Trophoblast cell (in vitro differentiated cells and primary cell): ENCODE results near the gene PRDM1.

Experiments
- DNase-seq, 2 donors: peaks; one replicate each; pipeline ENCODE4 v3.0.0-alpha.2; 2016
- H2AFZ ChIP-seq: 2 replicates; pipeline ENCODE4 v1.6.1; 2013; ENCODE audit warnings: low read length, moderate library complexity, mild to moderate bottlenecking; ENCODE audit not compliant: insufficient read depth, poor library complexity
- H2AK5ac ChIP-seq: 2 replicates; pipeline ENCODE4 v1.6.1; 2013; ENCODE audit warnings: mild to moderate bottlenecking, low read length
- H2BK120ac ChIP-seq: 2 replicates; pipeline ENCODE4 v1.6.1; 2013; ENCODE audit warnings: low read length, mild to moderate bottlenecking, moderate library complexity; ENCODE audit not compliant: insufficient read depth, poor library complexity
- H2BK12ac ChIP-seq: 2 replicates; pipeline ENCODE4 v1.6.1; 2013; ENCODE audit warnings: mild to moderate bottlenecking, low read length, moderate library complexity
- H2BK5ac ChIP-seq: 2 replicates; pipeline ENCODE4 v1.6.1; 2013; ENCODE audit warnings: low read length, low read depth, moderate library complexity, mild to moderate bottlenecking; ENCODE audit not compliant: poor library complexity
- H3K14ac ChIP-seq: 2 replicates; pipeline ENCODE4 v1.6.1; 2013; ENCODE audit warnings: mild to moderate bottlenecking, low read length
- H3K18ac ChIP-seq: 2 replicates; pipeline ENCODE4 v1.6.1; 2013; ENCODE audit warnings: mild to moderate bottlenecking, low read length
- H3K23ac ChIP-seq: 2 replicates; pipeline ENCODE4 v1.6.1; 2013; ENCODE audit warnings: low read length
- H3K27ac ChIP-seq: 2 replicates; pipeline ENCODE4 v1.5.1; 2013; ENCODE audit warnings: low read depth, mild to moderate bottlenecking, inconsistent platforms, low read length, moderate library complexity
- H3K27me3 ChIP-seq: 2 replicates; pipeline ENCODE4 v1.6.1; 2013; ENCODE audit warnings: inconsistent platforms, mild to moderate bottlenecking, low read length, moderate library complexity; ENCODE audit not compliant: insufficient read depth
- H3K36me3 ChIP-seq, 2 experiments: 1 replicate in 1 of 2; 2 replicates in 1 of 2; pipeline ENCODE4 v1.6.1; 2013; ENCODE audit warnings: low read length in 2 of 2, mild to moderate bottlenecking in 2 of 2, moderate library complexity in 1 of 2; ENCODE audit not compliant: insufficient read depth in 2 of 2, control insufficient read depth in 1 of 2
- H3K4ac ChIP-seq: 2 replicates; pipeline ENCODE4 v1.6.1; 2013; ENCODE audit warnings: low read depth, mild to moderate bottlenecking, low read length, moderate library complexity
- H3K4me1 ChIP-seq, 2 experiments: 1 replicate in 1 of 2; 2 replicates in 1 of 2; pipeline ENCODE4 v1.6.1; 2013; ENCODE audit warnings: low read length in 2 of 2, mild to moderate bottlenecking in 2 of 2, moderate library complexity in 1 of 2; ENCODE audit not compliant: insufficient read depth in 2 of 2, control insufficient read depth in 1 of 2
- H3K4me2 ChIP-seq: 2 replicates; pipeline ENCODE4 v1.6.1; 2013; ENCODE audit warnings: inconsistent platforms, mild to moderate bottlenecking, low read length, moderate library complexity
- H3K4me3 ChIP-seq: 2 replicates; pipeline ENCODE4 v1.5.1; 2013; ENCODE audit warnings: mild to moderate bottlenecking, low read depth, low read length, inconsistent platforms
- H3K79me1 ChIP-seq: one replicate; pipeline ENCODE4 v1.6.1; 2013; ENCODE audit warnings: low read length
- H3K79me2 ChIP-seq: 2 replicates; pipeline ENCODE4 v1.6.1; 2013; ENCODE audit warnings: low read length, mild to moderate bottlenecking; ENCODE audit not compliant: control insufficient read depth, insufficient read depth, poor library complexity
- H3K9ac ChIP-seq: 2 replicates; pipeline ENCODE4 v1.6.1; 2013; ENCODE audit warnings: mild to moderate bottlenecking, low read length
- H3K9me3 ChIP-seq: 2 replicates; pipeline ENCODE4 v1.6.1; 2013; ENCODE audit warnings: low read depth, mild to moderate bottlenecking, control low read depth, inconsistent platforms, low read length; ENCODE audit not compliant: insufficient read depth
- H4K12ac ChIP-seq: 2 replicates; pipeline ENCODE4 v1.6.1; 2013; ENCODE audit warnings: low read depth, mild to moderate bottlenecking, low read length, moderate library complexity
- H4K8ac ChIP-seq: 2 replicates; pipeline ENCODE4 v1.6.1; 2013; ENCODE audit warnings: low read depth, mild to moderate bottlenecking, low read length, moderate library complexity
- H4K91ac ChIP-seq: one replicate; pipeline ENCODE4 v1.6.1; 2013; ENCODE audit warnings: low read depth, mild to moderate bottlenecking, low read length, moderate library complexity
- WGBS: extraction: QIAGEN DNeasy Blood & Tissue Kit; methylation state at CpG from one replicate; pipeline ENCODE4 v1.1.7; 2013; ENCODE audit warnings: missing lambda C conversion rate; ENCODE audit not compliant: insufficient read length, insufficient coverage; ENCODE audit errors: extremely low coverage; 5-methylcytosine and 5-hydroxymethylcytosine counted together

PRDM1 gene

DNA sequence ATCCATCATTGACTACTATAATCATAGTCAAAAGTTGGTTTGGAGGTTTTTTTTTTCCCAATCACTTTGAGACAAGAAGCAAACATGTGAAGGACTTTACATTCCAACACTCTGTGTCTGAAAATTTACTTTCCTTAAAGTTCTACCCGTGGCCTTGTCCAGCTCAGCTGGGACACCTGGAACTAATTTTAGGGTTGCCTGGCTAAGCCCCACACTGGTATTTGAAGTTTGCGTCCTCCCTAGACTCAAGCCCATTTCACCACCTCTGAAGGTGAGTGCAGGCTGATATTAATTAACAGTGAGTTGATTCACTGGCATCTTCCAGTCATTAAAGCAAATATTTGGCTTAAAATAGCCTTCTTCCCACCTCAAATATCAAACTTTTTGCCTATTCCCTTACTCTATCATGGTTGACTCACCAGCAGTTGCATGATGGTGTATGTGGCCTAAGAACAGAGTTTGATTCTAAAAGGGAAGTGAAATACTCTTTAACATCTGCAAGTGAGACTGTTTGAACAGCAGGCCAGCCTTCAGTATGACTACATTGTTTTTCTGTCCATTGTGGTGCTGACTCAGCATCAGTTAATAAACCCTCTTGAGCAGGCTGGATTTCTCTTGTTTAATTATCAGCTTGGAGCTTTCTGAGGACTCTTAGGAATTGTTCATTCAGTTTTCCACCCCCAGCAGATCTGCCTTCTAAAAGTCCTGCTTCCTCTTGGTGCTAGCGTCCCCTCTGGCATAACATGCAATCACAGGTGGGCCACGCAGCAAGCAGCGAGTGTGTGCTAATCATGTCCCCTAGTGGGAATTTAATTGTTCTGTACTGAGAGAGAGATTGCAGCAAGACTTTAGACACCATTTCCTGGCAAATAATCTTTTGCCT, 1.8 kb upstream of the PRDM1 start:
- no peak overlapping the region for H2BK12ac ChIP-seq
- H4K91ac ChIP-seq, result no peak overlapping the region
- no peak overlapping the region for H3K4me3 ChIP-seq
- no peak overlapping the region for H2BK120ac ChIP-seq
- no peak overlapping the region for H2AK5ac ChIP-seq
- no peaks in the 10 kb centered on the region for H3K36me3 ChIP-seq
- peak in 1 of 2 donors; percentile 37 for DNase-seq
- no peaks in the 10 kb centered on the region for H3K9me3 ChIP-seq
- no peak overlapping the region for H3K4ac ChIP-seq
- H2BK5ac ChIP-seq, result no peak overlapping the region
- H4K12ac ChIP-seq, result no peak overlapping the region
- no peak overlapping the region for H3K9ac ChIP-seq
- H3K79me2 ChIP-seq, result no peaks in the 10 kb centered on the region
- no peak overlapping the region for H3K27ac ChIP-seq
- peaks cover 4 to 10% of the 10 kb centered on the region in 2 experiments for H3K4me1 ChIP-seq
- no peak overlapping the region for H4K8ac ChIP-seq
- H3K14ac ChIP-seq, result no peak overlapping the region
- peaks cover 2% of the 10 kb centered on the region for H3K79me1 ChIP-seq
- peak overlapping the region; percentile 18 for H2AFZ ChIP-seq
- no peaks in the 10 kb centered on the region for H3K27me3 ChIP-seq
- no peak overlapping the region for H3K18ac ChIP-seq
- no CpG with 5 or more reads among the region's 5 CpGs for WGBS
- H3K23ac ChIP-seq, result no peak overlapping the region
- no peak overlapping the region for H3K4me2 ChIP-seq

DNA sequence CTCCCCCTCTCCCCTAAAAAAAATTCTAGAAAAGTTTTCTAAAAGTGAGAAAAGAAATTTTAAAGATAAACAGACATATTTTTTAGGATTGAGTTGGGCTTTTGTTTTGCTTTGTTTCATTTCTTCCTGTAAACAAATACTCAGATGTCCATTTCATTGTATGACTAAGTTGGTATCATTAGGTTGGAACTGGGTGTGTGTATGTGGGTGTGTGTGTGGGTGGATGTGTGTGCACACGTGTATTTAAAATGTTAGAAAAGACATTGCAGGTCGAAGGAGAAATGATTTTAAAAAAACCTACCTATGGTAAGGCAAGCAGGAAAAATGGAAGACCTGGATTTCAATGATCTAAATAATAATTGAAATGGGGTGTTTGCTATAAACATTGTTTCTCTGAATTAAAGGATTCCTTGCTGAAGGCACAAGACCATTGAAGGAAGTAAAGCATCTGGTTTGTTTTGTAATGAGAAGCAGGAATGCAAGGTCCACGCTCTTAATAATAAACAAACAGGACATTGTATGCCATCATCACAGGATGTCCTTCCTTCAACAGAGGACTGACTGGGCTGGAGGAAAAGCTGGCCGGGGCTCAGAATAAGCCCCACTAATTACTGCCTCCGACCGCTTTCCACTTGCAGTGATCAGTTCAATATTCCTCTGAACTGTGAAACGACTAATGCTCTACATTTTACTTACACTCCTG, 996 bp upstream of the PRDM1 start:
- Histone ChIP-seq H3K9ac (no peak overlapping the region), H2BK5ac (no peak overlapping the region), H3K79me1 (peaks cover 2% of the 10 kb centered on the region), H4K12ac (no peak overlapping the region), H3K14ac (no peak overlapping the region), H2AFZ (no peak overlapping the region), H4K91ac (no peak overlapping the region), H3K27me3 (no peaks in the 10 kb centered on the region), H2BK120ac (no peak overlapping the region), H2BK12ac (no peak overlapping the region), H2AK5ac (no peak overlapping the region), H3K4me1 (peaks cover 4 to 10% of the 10 kb centered on the region in 2 experiments), H3K79me2 (no peaks in the 10 kb centered on the region), H3K27ac (no peak overlapping the region), H3K36me3 (no peaks in the 10 kb centered on the region), H3K4ac (no peak overlapping the region), H3K18ac (no peak overlapping the region), H4K8ac (no peak overlapping the region), H3K4me3 (no peak overlapping the region), H3K4me2 (peak overlapping the region; percentile 68), H3K23ac (no peak overlapping the region), H3K9me3 (no peaks in the 10 kb centered on the region)
- no CpG with 5 or more reads among the region's 7 CpGs for WGBS
- no peak for DNase-seq

DNA sequence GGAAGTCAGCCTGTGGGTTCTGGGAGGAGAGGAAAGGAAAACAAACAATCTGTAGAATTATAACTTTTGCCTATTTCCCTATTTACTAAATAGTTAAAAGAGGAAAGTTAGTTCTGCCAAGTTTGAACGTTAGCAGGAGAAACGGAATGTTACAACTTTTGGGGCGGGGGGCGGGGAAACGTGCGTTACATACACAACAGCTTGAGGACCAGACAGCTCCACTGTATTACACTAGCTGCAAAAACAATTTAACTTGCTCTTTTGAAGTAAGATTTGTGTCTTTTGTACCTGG, 498 bp upstream of the PRDM1 start:
- Histone ChIP-seq H4K91ac (no peak overlapping the region), H2BK12ac (no peak overlapping the region), H3K4me3 (no peak overlapping the region), H3K79me1 (peaks cover 2% of the 10 kb centered on the region), H3K9me3 (no peaks in the 10 kb centered on the region), H3K23ac (no peak overlapping the region), H3K9ac (no peak overlapping the region), H4K12ac (no peak overlapping the region), H3K4me2 (peak overlapping the region; percentile 68), H3K4me1 (peaks cover 4 to 10% of the 10 kb centered on the region in 2 experiments), H3K4ac (no peak overlapping the region), H4K8ac (no peak overlapping the region), H3K27me3 (no peaks in the 10 kb centered on the region), H3K18ac (no peak overlapping the region), H3K79me2 (no peaks in the 10 kb centered on the region), H2BK120ac (no peak overlapping the region), H3K36me3 (no peaks in the 10 kb centered on the region), H3K14ac (no peak overlapping the region), H2BK5ac (no peak overlapping the region), H2AFZ (peak overlapping the region; percentile 59), H2AK5ac (no peak overlapping the region), H3K27ac (no peak overlapping the region)
- no peak for DNase-seq
- WGBS, result no CpG with 5 or more reads among the region's 6 CpGs

DNA sequence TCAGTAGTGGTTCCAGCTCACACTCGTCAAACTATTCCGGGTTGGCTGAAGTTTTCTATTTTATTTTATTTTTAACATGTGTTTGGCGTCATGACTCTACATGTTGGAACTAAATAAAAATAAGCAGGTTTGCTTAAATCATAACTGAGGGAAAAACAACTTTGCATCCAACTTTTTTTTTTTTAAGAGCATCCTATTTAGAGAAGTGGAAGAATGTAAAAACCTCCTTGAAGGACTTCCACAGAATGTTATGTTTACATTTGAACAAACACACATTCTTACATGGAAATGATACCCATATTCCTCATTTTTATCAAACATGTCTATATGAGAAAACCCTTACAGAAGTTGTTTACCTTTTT, 659 bp downstream of the PRDM1 start:
- no peak overlapping the region for H3K4me3 ChIP-seq
- no peak for DNase-seq
- no peak overlapping the region for H4K91ac ChIP-seq

More for the DNA sequence above, 659 bp downstream of the PRDM1 start:
- no peaks in the 10 kb centered on the region for H3K36me3 ChIP-seq
- no peak overlapping the region for H3K23ac ChIP-seq
- H3K27ac ChIP-seq, result no peak overlapping the region
- no peaks in the 10 kb centered on the region for H3K79me2 ChIP-seq
- no peak overlapping the region for H3K9ac ChIP-seq
- H3K4ac ChIP-seq, result no peak overlapping the region
- H3K79me1 ChIP-seq, result peaks cover 2% of the 10 kb centered on the region
- H3K14ac ChIP-seq, result no peak overlapping the region
- no peak overlapping the region for H2BK12ac ChIP-seq
- H3K4me1 ChIP-seq, result peaks cover 4 to 8% of the 10 kb centered on the region in 2 experiments
- no peaks in the 10 kb centered on the region for H3K27me3 ChIP-seq
- no peak overlapping the region for H2AFZ ChIP-seq
- no peak overlapping the region for H2BK5ac ChIP-seq
- H3K4me2 ChIP-seq, result no peak overlapping the region
- H2BK120ac ChIP-seq, result no peak overlapping the region
- H4K8ac ChIP-seq, result no peak overlapping the region
- no peak overlapping the region for H3K18ac ChIP-seq
- WGBS, result no CpG with 5 or more reads among the region's 3 CpGs
- H3K9me3 ChIP-seq, result no peaks in the 10 kb centered on the region
- H4K12ac ChIP-seq, result no peak overlapping the region
- H2AK5ac ChIP-seq, result no peak overlapping the region
